Activated CD4-positive, alpha-beta T cell treated with anti-CD3 and anti-CD28 coated beads, Interleukin-10, Interleukin-2, amounts not matched to agents 100 ng/mL and 50 ng/mL, durations not matched to agents 16 hours and 8 hours (primary cell): ENCODE measurements around the gene DSEL.

Experiments
- DNase-seq: peaks from one replicate; pipeline ENCODE4 v3.0.0-alpha.2; 2020

Gene DSEL

GRCh38 chr18:67500522-67501205 is 15.9 kb downstream of the DSEL start:
- DNase-seq = no peak

GRCh38 chr18:67496469-67496868 is 20.1 kb downstream of the DSEL start:
- no peak for DNase-seq

GRCh38 chr18:67486534-67486933 is 30.0 kb downstream of the DSEL start:
- DNase-seq = no peak

DNA sequence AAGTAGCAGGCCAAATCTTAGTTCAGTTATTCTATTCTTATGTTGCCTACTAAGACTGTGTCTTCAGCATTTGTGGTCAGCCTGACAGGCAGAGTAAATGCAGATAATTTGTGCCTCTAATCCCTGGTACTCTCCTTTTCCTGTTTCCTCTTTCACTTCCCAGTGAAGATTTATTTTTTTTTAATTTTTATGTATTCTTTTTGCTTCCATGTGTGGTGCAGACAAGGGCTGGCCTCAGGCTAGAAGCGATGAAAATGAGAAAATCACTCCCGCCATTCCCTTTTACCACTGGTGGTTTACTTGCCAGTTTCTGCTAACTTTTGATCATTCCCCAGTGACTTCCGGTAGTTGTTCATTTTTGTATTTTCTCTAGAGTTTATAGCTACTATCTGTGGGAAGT is 30.9 kb downstream of the DSEL start:
- no peak for DNase-seq

- DNase-seq = no peak
These were observed 32.1 kb downstream of the DSEL start for GRCh38 chr18:67484458-67484857.

DNA sequence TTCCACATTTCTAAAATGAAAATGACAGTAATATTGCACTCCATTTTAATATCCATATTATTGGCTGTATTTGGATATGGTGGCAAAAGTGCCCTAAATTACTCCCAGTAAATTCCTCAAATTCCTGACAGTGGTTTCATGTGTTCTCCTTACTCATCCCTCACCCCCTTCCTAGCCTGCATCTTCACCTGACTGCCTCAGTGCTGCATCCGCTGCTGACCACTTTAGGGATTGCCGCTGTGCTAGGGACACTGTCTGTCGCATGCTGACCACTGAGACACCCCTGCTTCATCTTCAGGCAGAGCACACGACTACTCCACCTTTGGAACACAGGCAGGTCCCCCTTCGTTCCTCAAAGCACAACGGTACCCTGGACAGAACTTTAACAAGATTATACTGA is 32.6 kb downstream of the DSEL start:
- DNase-seq = no peak

DNA sequence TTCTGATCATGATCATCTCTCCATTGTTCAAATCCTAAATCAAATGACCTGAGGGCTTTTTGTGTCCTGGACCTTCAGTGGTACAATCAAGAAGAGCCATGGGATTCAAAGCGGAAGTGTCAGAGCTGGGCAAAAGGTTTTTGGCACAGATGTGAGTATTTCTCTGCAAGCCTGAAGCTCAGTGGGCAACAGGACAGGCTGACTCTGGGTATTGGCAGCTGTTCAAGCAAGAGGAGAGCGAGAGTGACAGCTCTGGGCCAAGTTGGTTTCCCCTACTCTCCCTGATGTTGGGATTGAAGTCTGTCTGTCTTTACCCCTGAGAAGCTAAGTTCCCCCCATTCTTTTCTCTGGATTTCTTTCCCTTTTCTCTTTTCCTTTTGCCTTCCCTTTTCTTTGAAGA is 33.3 kb downstream of the DSEL start:
- no peak for DNase-seq

DNA sequence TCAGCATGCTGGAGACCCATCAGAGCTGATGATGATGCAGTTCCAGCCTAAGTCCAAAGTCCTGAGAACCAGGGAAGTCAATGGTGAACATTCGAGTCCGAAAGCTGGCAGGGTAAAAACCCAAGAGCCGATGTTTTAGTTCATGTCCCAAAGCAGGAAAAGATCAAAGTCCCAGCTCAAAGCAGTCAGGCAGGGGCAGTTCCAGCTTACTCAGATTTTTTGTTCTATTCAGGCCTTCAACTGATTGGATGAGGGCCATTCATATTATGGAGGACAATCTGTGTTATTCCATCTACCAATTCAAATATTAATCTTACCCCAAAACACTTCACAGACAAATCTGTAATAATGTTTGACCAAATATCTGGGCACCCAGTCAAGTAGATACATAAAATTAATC is 38.3 kb downstream of the DSEL start:
- DNase-seq = no peak

DNA sequence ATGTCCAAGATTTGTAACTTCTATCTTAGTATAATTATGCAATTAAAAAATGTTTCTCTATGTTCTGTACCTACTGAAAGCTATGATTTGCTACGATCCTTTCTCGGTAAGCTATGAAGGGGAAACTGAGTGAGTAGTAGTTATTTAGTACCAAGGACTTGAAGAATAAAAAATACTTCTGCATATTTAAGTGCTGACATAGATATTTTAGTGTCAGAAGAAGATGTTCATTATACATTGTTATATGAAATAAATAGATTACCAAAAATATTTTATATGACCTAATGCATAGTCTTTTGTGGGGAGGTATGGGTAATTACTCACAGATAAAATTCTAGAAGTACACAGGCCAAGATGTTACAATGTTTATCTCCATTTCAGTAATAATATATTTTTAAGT is 39.0 kb downstream of the DSEL start:
- DNase-seq = no peak

GRCh38 chr18:67476585-67476984 is 39.9 kb downstream of the DSEL start:
- no peak for DNase-seq

DNA sequence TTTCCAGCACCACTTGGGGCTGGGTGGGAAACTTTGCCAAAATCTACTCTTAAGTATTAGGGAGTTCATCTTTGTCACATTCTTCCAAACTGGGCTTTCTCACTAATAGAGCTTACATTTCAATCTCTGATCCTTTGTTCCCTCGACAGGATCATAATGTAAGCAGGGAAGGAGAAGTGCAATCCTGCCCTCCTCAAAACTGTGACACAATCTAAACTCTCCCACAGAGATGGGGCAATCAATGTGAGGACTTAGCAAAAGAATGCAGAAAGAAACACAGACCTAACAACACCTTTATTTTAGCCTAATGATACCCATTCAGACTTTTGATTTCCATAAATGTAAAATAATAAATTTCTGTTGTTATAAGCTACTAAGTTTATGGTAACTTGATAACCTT is 40.8 kb downstream of the DSEL start:
- no peak for DNase-seq

- DNase-seq = no peak
These were observed 48.5 kb downstream of the DSEL start for GRCh38 chr18:67468038-67468437.

- DNase-seq = no peak
These were observed 49.3 kb downstream of the DSEL start for GRCh38 chr18:67467188-67467587.

DNA sequence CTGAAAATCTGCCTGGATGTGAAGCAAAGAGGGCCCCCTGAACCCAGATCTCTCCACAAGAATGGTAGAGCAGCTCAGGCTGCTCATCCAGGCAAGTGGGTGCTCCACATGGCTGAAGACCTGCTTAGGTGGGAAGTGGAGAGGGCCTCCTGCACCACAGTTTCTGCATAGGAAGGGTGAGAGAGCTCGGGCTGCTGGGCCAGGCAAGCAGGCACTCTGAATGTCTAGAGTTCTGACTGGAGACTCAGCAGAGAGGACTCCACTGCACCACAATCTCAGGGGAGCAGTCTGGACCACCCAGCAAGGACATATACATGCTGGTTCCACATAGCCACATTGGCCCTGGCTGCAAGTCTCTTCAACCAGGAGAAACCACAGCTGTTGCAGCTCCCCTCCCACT is 52.0 kb downstream of the DSEL start:
- no peak for DNase-seq

DNA sequence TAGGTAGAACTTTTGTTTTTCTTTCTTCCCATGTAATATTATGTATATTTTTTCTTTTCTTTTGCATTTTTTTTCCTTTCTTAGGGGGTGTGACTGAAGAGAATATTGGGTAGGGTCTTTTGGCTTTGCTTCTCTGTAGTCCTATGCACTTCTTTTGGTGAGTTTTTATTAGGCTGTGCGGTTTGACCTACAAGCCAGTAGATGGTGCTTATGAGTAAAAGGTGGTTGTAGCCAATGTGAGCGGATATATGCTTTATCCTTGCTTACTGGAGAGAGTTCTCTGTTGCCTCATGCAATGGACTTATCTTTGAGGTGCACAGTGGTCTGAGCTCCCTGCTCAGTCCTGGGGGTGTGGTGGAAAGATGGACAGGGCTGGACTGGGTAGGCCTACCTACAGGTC is 52.7 kb downstream of the DSEL start:
- DNase-seq = no peak

DNA sequence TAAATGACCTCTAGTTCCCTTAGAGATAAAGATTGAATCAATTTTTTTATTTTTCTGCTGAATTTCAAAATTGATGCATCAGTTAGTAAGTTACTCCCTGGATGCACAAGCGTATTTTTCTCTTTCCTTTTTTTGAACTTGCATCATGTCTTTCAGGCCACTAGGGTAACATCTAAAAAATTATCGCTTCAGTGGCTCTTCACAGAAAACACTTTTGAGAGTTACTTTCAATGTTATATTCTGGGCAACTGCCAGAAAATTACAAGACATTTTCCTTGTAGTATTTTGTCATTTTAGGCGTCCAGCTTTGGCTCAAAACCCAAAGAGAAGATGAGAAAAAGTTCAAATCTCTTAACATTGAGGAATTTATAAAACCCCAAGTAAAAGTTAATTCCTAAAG is 59.8 kb downstream of the DSEL start:
- DNase-seq = no peak
